ENCODE data around the gene NSDHL.

DNA sequence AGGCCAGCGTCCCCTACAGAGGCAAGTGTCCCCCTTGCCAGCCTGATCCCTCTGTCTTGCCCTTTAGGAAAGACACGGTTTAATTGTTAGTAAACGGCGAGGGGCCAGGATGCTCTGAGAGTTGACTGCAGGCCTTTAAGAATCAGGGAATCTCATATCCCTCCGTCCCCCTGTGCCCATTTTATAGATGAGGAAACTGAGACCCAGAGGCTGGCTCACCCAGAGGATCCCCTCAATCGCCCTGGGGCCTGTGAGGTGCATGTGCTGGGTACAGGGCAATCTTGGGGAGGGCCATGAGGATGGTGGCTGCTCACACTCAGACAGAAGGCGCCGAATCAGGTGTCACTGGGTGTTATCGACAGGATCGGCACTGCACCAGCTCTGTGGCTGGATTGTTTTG, 67.6 kb downstream of the NSDHL start:
- TF ChIP-seq, protein P1, sequence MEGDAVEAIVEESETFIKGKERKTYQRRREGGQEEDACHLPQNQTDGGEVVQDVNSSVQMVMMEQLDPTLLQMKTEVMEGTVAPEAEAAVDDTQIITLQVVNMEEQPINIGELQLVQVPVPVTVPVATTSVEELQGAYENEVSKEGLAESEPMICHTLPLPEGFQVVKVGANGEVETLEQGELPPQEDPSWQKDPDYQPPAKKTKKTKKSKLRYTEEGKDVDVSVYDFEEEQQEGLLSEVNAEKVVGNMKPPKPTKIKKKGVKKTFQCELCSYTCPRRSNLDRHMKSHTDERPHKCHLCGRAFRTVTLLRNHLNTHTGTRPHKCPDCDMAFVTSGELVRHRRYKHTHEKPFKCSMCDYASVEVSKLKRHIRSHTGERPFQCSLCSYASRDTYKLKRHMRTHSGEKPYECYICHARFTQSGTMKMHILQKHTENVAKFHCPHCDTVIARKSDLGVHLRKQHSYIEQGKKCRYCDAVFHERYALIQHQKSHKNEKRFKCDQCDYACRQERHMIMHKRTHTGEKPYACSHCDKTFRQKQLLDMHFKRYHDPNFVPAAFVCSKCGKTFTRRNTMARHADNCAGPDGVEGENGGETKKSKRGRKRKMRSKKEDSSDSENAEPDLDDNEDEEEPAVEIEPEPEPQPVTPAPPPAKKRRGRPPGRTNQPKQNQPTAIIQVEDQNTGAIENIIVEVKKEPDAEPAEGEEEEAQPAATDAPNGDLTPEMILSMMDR (conservative IDR thresholded peaks at IDR 0.05 in 1 of 2, IDR thresholded peaks at IDR 0.05 in 1 of 2; ENCODE audit: extremely low read depth in 1 of 2, insufficient read depth in 1 of 2, low read depth in 1 of 2, low read length in 2 of 2): no peak
- no peak for TF ChIP-seq EZH2 (IDR thresholded peaks at IDR 0.05; ENCODE audit: borderline replicate concordance, low read length)
